ENCODE data around the gene ACVRL1. TPM values are rescaled to one million over a fixed set of nuclear protein-coding genes. Genes with fewer than 3 reads are reported as not detected.

ACVRL1 gene
- total and polyA plus RNA-seq, 10 of the 15 experiments (the other 5 are each of a cell fraction or from before 2014, with no cell fraction given): not detected

- CTCF ChIA-PET: interaction anchor here (2.7 kb wide), 1 partner anchor 11 kb away, joined by 9 read pairs; no protein-coding TSS in a partner anchor
- no peak for TF ChIP-seq HDGF (IDR thresholded peaks at IDR 0.05)
- TF ChIP-seq RCOR1 (conservative IDR thresholded peaks at IDR 0.05; ENCODE audit: low read depth, low read length): no peak
- TF ChIP-seq NKRF (conservative IDR thresholded peaks at IDR 0.05): no peak
- TF ChIP-seq BRCA1 (IDR thresholded peaks at IDR 0.05; ENCODE audit: low read depth, low read length): no peak
- no peak for TF ChIP-seq SIX5 (IDR thresholded peaks at IDR 0.05; ENCODE audit: low read depth, low read length, severe bottlenecking)
- no peak for TF ChIP-seq E2F4 (IDR thresholded peaks at IDR 0.05; ENCODE audit: low read depth, low read length)
- TF ChIP-seq NR2F1 (conservative IDR thresholded peaks at IDR 0.05): no peak
- no peak for TF ChIP-seq SRF (IDR thresholded peaks at IDR 0.05; ENCODE audit: low read depth in 2 of 2, low read length in 2 of 2)
- TF ChIP-seq NRF1 (conservative IDR thresholded peaks at IDR 0.05; ENCODE audit: low read depth, low read length): no peak
- no peak for TF ChIP-seq E4F1 (IDR thresholded peaks at IDR 0.05; ENCODE audit: borderline replicate concordance, partially characterized antibody)
- no peak for TF ChIP-seq TAF1 (IDR thresholded peaks at IDR 0.05; ENCODE audit: borderline replicate concordance, low read depth, low read length)
- TF ChIP-seq ASH2L (IDR thresholded peaks at IDR 0.05; ENCODE audit: borderline replicate concordance, low read depth): no peak
- no peak for TF ChIP-seq ZNF592 (IDR thresholded peaks at IDR 0.05)
These were observed 3.4 kb downstream of the ACVRL1 start for GRCh38 chr12:51910691-51911090.

More at GRCh38 chr12:51910691-51911090, 3.4 kb downstream of the ACVRL1 start:
- FAIRE-seq: no peak
- H3K36me3 ChIP-seq (ENCODE audit: control insufficient read depth in 2 of 2, insufficient read depth in 2 of 2, low read length in 1 of 2): no peaks in the 10 kb centered on the region
- in situ Hi-C loops (cut with MboI) (no loop called here), intact Hi-C loops (cut with micrococcal nuclease; ENCODE audit: unreplicated experiment) (no loop called here)
- H3K4me2 ChIP-seq (ENCODE audit: control insufficient read depth, insufficient read depth): no peak overlapping the region
- H3K4me1 ChIP-seq (ENCODE audit: control insufficient read depth, insufficient read depth, low read length): peaks cover 14% of the 10 kb centered on the region
- H3K27ac ChIP-seq (ENCODE audit: control insufficient read depth, insufficient read depth): no peak overlapping the region
- no peak overlapping the region for H3K4me3 ChIP-seq
- ChIA-PET RAD21 (ENCODE audit: unreplicated experiment) (no interaction called here), POLR2A (no interaction called here), SMC1A (ENCODE audit: uncharacterized antibody, unreplicated experiment) (interaction anchor here (0.9 kb wide), 1 partner anchor 13 kb away, joined by 3 read pairs; no protein-coding TSS in a partner anchor)
- BruUV-seq (replicated peaks): no TSS peak
- no peaks in the 10 kb centered on the region for H3K79me2 ChIP-seq (ENCODE audit: control insufficient read depth, insufficient read depth, low read length)
- no peaks in the 10 kb centered on the region for H4K20me1 ChIP-seq (ENCODE audit: control insufficient read depth, insufficient read depth)
- H3K9ac ChIP-seq (ENCODE audit: control insufficient read depth, insufficient read depth, low read length): no peak overlapping the region
- ATAC-seq: no peak
- WGBS (ENCODE audit: insufficient coverage, insufficient replicate concordance, low lambda C conversion rate, missing lambda C conversion rate): 47% methylated on average over 3 of the region's 3 CpGs
- peaks cover 12 to 14% of the 10 kb centered on the region in 2 experiments for H3K27me3 ChIP-seq (replicated peaks in 1 of 2; ENCODE audit: control insufficient read depth in 2 of 2, insufficient read depth in 2 of 2, low read length in 1 of 2)
- H3K9me3 ChIP-seq (replicated peaks; ENCODE audit: control insufficient read depth, insufficient read depth, low read length): no peaks in the 10 kb centered on the region
- DNase-seq (ENCODE audit: low read depth, low spot score): no peak
- no peak overlapping the region for H2AFZ ChIP-seq (ENCODE audit: control insufficient read depth, low read depth, low read length)

Data from GM12878 (cell line).